AG04450 (cell line): ENCODE data around the gene PRKN. TPM values are rescaled to one million over a fixed set of nuclear protein-coding genes. Genes with fewer than 3 reads are reported as not detected.

Source experiments
- CTCF ChIA-PET: fragments of 300-600, 350-600 bp; formaldehyde crosslinking; extraction: SDS; loops from one replicate; lab custom pipeline; 2022; ENCODE audit warnings: antibody characterized with exemption, inconsistent platforms; lab: Charles Lee
- POLR2A ChIA-PET: fragments of 350-600 bp; formaldehyde crosslinking; extraction: SDS; loops from one replicate; lab custom pipeline; 2021; ENCODE audit warnings: antibody characterized with exemption, inconsistent platforms; lab: Yijun Ruan, JAX
- DNase-seq: peaks from one replicate; pipeline ENCODE4 v3.0.0-alpha.2; 2011; ENCODE audit warnings: low read depth, low spot score
- H3K27ac ChIP-seq: one replicate; pipeline ENCODE4 v1.5.1; 2012; ENCODE audit warnings: low read depth, low read length, control low read depth
- H3K27me3 ChIP-seq: one replicate; pipeline ENCODE4 v1.6.0; 2012; ENCODE audit warnings: low read length; ENCODE audit not compliant: control insufficient read depth, insufficient read depth
- H3K4me3 ChIP-seq: 2 replicates; pipeline ENCODE4 v1.5.1; 2011; ENCODE audit warnings: mild to moderate bottlenecking, low read depth, low read length, control low read depth
- H3K9me3 ChIP-seq: 2 replicates; pipeline ENCODE4 v1.5.1; 2012; ENCODE audit warnings: low read length; ENCODE audit not compliant: control insufficient read depth, insufficient read depth
- polyA plus RNA-seq: library from polyadenylated mRNA; depleted of rRNA; stranded (reverse); fragments of >200 nt; gene quantifications from 2 replicates; pipeline ENCODE4 v1.2.3, GENCODE V29; 2011
- TF ChIP-seq, protein P1 (sequence below): IDR thresholded peaks from 2 replicates; pipeline ENCODE4 v1.5.1; 2011; ENCODE audit warnings: low read depth, low read length, control low read depth, inconsistent platforms

The PRKN gene
- polyA plus RNA-seq, 1 experiment: not detected

DNA sequence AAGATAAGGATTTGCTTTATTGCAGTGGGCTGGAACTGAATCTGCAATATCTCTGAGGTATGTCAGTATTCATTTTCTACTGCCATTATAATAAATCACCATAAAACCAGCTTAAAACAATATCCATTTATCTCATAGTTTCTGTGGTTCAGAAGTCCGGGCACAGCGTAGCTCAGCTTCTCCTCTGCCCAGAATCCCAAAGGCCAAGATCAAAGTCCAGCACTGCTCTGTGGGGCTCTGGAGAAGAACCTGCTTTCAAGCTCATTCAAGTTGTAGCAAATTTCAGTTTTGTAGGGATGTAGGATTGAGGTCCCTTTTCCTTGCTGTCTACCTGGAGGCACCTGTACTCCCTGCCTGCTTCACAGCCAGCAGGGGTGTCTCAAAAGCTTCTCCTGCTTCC is 1113.9 kb downstream of the PRKN start:
- TF ChIP-seq, protein P1, sequence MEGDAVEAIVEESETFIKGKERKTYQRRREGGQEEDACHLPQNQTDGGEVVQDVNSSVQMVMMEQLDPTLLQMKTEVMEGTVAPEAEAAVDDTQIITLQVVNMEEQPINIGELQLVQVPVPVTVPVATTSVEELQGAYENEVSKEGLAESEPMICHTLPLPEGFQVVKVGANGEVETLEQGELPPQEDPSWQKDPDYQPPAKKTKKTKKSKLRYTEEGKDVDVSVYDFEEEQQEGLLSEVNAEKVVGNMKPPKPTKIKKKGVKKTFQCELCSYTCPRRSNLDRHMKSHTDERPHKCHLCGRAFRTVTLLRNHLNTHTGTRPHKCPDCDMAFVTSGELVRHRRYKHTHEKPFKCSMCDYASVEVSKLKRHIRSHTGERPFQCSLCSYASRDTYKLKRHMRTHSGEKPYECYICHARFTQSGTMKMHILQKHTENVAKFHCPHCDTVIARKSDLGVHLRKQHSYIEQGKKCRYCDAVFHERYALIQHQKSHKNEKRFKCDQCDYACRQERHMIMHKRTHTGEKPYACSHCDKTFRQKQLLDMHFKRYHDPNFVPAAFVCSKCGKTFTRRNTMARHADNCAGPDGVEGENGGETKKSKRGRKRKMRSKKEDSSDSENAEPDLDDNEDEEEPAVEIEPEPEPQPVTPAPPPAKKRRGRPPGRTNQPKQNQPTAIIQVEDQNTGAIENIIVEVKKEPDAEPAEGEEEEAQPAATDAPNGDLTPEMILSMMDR: no peak
- DNase-seq: no peak
- H3K4me3 ChIP-seq: no peak overlapping the region
- ChIA-PET POLR2A (no interaction called here), CTCF (no interaction called here)
- no peak overlapping the region for H3K27ac ChIP-seq
- no peaks in the 10 kb centered on the region for H3K27me3 ChIP-seq
- H3K9me3 ChIP-seq: peaks cover 6% of the 10 kb centered on the region

DNA sequence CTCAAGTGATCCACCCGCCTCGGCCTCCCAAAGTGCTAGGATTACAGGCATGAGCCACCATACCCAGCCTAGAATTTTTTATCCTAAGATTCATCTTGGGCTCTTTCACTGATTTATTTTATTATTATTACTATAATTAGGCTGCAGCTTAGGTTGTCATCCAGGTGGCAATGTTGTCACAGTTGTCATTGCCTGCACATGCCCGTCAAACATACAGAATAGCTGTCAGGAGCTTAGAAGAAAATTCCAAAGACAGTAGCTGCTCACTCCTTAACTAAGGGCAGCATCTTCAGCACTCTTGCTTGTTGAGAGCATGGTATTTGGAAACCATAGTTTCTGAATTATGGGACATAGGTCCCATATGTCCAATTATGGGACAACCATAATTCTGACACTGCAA is 1118.8 kb downstream of the PRKN start:
- H3K4me3 ChIP-seq: no peak overlapping the region
- no peaks in the 10 kb centered on the region for H3K27me3 ChIP-seq
- ChIA-PET CTCF (no interaction called here), POLR2A (no interaction called here)
- DNase-seq: no peak
- TF ChIP-seq, protein P1: no peak
- H3K9me3 ChIP-seq: peaks cover 9% of the 10 kb centered on the region
- no peak overlapping the region for H3K27ac ChIP-seq

DNA sequence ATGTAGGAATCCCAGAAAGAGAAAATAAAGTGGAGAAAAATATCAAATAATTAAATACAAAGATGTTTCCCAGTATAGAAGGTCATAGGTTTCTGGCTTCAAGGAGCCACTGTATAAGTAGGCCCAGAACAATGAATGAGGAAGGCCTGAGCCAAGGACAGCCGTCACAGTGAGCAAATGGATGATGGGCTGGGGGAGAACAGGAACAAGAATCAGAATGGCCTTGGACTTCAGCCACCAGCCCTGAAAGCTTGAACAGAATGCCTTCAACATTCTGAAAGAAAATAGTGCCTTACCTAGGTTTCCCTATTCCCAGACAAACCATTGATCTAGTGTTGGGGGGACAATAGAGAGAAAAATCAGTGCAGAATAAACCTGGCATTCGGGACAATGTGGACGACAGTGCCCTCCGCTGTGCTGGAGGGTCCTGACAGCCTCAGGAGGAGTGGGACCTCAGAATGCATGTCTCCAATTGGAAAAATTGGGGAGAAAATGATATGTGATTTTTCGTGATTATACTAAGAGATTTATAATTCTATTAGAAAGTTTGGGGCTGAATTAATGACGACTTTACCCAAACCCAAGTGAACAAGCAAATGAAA is 1119.8 kb downstream of the PRKN start:
- ChIA-PET POLR2A (no interaction called here), CTCF (no interaction called here)
- H3K27me3 ChIP-seq: no peaks in the 10 kb centered on the region
- H3K27ac ChIP-seq: no peak overlapping the region
- TF ChIP-seq, protein P1: no peak
- H3K4me3 ChIP-seq: no peak overlapping the region
- DNase-seq: no peak
- peaks cover 9% of the 10 kb centered on the region for H3K9me3 ChIP-seq

DNA sequence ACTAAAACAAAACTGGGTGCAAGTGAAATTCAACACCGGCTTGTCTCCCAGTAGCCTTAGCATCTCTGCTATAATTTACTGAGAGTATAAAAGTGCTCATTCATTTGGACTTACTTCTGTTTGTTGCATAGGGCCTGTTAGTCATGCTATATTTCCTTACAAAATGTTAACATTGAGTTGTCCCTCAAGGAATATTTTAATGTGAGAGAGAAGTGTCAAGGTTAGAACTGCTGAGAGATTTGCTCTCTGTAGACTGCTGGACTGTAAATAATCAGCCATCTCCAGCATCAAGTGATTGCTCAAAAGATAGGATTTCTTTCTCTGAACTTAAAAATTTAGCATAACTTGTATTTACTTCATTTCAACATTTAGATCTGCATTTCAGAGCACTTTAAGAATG is 1125.2 kb downstream of the PRKN start:
- CTCF ChIA-PET: no interaction called here

DNA sequence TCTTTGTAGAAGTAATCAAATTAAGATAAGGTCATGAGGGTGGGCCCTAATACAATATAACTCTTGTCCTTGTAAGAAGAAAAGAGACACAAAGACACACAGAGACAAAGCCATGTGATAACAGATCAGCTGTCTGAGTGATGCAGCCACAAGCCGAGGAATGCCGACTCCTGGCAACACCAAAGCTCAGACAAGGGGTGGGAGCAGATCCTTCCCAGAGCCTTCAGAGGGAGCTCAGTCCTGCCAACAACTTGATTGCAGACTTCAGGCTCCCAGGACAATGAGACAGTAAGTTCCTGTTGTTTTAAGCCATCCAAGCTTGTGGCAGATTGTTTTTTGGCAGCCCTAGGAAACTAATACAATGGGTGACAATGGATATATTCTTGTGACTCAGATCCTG is 1128.7 kb downstream of the PRKN start:
- H3K27me3 ChIP-seq: no peaks in the 10 kb centered on the region
- CTCF ChIA-PET: interaction anchor here (1.1 kb wide), 1 partner anchor 181 kb away, joined by 3 read pairs; no protein-coding TSS in a partner anchor
- DNase-seq: no peak
- TF ChIP-seq, protein P1: no peak
- H3K9me3 ChIP-seq: peaks cover 3% of the 10 kb centered on the region; the same call in 1 of the 2 replicates
- H3K27ac ChIP-seq: no peak overlapping the region
- POLR2A ChIA-PET: no interaction called here
- no peak overlapping the region for H3K4me3 ChIP-seq

More for the DNA sequence above, 1125.2 kb downstream of the PRKN start:
- TF ChIP-seq, protein P1: no peak
- no peak for DNase-seq
- H3K27ac ChIP-seq: no peak overlapping the region
- no peak overlapping the region for H3K4me3 ChIP-seq
- POLR2A ChIA-PET: no interaction called here
- peaks cover 6% of the 10 kb centered on the region for H3K9me3 ChIP-seq
- no peaks in the 10 kb centered on the region for H3K27me3 ChIP-seq
